ENCODE data around the gene LIMA1. TPM values are rescaled to one million over a fixed set of nuclear protein-coding genes. Genes with fewer than 3 reads are reported as not detected.

Gene LIMA1
- total and polyA plus RNA-seq, 9 of the 15 experiments (the other 6 are each of a cell fraction or from before 2014, with no cell fraction given), result 20.2 to 37.8 (median 27.3) TPM

- H3K9ac ChIP-seq (ENCODE audit: insufficient read depth in 1 of 2, low read depth in 2 of 2, low read length in 2 of 2), result no peak overlapping the region
- H3K4me1 ChIP-seq (replicated peaks in 1 of 2; ENCODE audit: control insufficient read depth in 2 of 2, insufficient read depth in 2 of 2, low read length in 2 of 2), result peaks cover 10 to 12% of the 10 kb centered on the region in 2 experiments
- no peak overlapping the region; the same call in 1 of the 2 replicates for H2AFZ ChIP-seq (ENCODE audit: low read depth, low read length)
- 0 out of 3 replicates have a peak, but pooled peaks cover under 1% of the 10 kb centered on the region for H3K36me3 ChIP-seq (ENCODE audit: control insufficient read depth, insufficient read depth, low read length)
- no peaks in the 10 kb centered on the region for H4K20me1 ChIP-seq (replicated peaks; ENCODE audit: control insufficient read depth, insufficient read depth, low read length)
- H3K9me3 ChIP-seq (replicated peaks; ENCODE audit: control insufficient read depth, insufficient read depth, low read depth, low read length), result no peaks in the 10 kb centered on the region
- DNase-seq (ENCODE audit: extremely low read depth in 1 of 4, low spot score in 3 of 4) (no peak), ATAC-seq (no peak), FAIRE-seq (no peak)
- ChIA-PET POLR2A (interaction anchor here (0.9 to 1.6 kb wide), 4 partner anchors 15 to 51 kb away, joined by 3 to 5 read pairs (median 3); partner anchors contain the start of gene LIMA1), CTCF (ENCODE audit: low intra/inter-chr PET ratio) (no interaction called here)
- in situ Hi-C loops (cut with MboI), result no loop called here
- no peak overlapping the region for H3K4me3 ChIP-seq
- no peak overlapping the region for H3K27ac ChIP-seq (ENCODE audit: extremely low read depth, low read depth, low read length)
- H3K79me2 ChIP-seq (ENCODE audit: control insufficient read depth, insufficient read depth, low read length), result no peaks in the 10 kb centered on the region
- intact Hi-C loops (cut with micrococcal nuclease), result no loop called here
- WGBS (ENCODE audit: insufficient coverage, low coverage, missing lambda C conversion rate), result 84% methylated on average over 3 of the region's 3 CpGs
- no peaks in the 10 kb centered on the region for H3K27me3 ChIP-seq (ENCODE audit: control insufficient read depth in 2 of 2, insufficient read depth in 2 of 2, low read length in 2 of 2)
- BruUV-seq (replicated peaks), result no TSS peak
- H3K9me1 ChIP-seq (ENCODE audit: control insufficient read depth, insufficient read depth, low read length), result no peaks in the 10 kb centered on the region
- no peak overlapping the region for H3K4me2 ChIP-seq (ENCODE audit: insufficient read depth, low read length)
- TF ChIP-seq ZBED1 (IDR thresholded peaks at IDR 0.05) (no peak), ZNF57 (CRISPR knock-in tag; IDR thresholded peaks at IDR 0.05) (no peak), ZNF780A (CRISPR knock-in tag; IDR thresholded peaks at IDR 0.05) (no peak), CCNT2 (IDR thresholded peaks at IDR 0.05; ENCODE audit: borderline replicate concordance, extremely low read depth, insufficient read length, low read depth, low read length) (no peak), FOXK1 (CRISPR knock-in tag; IDR thresholded peaks at IDR 0.05; ENCODE audit: borderline replicate concordance) (no peak), PHB (CRISPR knock-in tag; IDR thresholded peaks at IDR 0.05) (no peak), ZNF764 (CRISPR knock-in tag; IDR thresholded peaks at IDR 0.05; ENCODE audit: low read depth) (no peak), XRCC5 (IDR thresholded peaks at IDR 0.05; ENCODE audit: low read depth, low read length) (no peak), MXI1 (IDR thresholded peaks at IDR 0.05; ENCODE audit: low read depth, low read length) (no peak), USF1 (CRISPR knock-in tag; IDR thresholded peaks at IDR 0.05) (no peak), ZNF263 (CRISPR knock-in tag; IDR thresholded peaks at IDR 0.05; ENCODE audit: borderline replicate concordance) (no peak), PURB (CRISPR knock-in tag; IDR thresholded peaks at IDR 0.05; ENCODE audit: low read depth) (no peak), DEAF1 (CRISPR knock-in tag; IDR thresholded peaks at IDR 0.05) (no peak), HINFP (tag; conservative IDR thresholded peaks at IDR 0.05; ENCODE audit: low read depth) (no peak), ZNF282 (CRISPR knock-in tag; IDR thresholded peaks at IDR 0.05) (no peak)
- TF ChIP-seq, protein P1, sequence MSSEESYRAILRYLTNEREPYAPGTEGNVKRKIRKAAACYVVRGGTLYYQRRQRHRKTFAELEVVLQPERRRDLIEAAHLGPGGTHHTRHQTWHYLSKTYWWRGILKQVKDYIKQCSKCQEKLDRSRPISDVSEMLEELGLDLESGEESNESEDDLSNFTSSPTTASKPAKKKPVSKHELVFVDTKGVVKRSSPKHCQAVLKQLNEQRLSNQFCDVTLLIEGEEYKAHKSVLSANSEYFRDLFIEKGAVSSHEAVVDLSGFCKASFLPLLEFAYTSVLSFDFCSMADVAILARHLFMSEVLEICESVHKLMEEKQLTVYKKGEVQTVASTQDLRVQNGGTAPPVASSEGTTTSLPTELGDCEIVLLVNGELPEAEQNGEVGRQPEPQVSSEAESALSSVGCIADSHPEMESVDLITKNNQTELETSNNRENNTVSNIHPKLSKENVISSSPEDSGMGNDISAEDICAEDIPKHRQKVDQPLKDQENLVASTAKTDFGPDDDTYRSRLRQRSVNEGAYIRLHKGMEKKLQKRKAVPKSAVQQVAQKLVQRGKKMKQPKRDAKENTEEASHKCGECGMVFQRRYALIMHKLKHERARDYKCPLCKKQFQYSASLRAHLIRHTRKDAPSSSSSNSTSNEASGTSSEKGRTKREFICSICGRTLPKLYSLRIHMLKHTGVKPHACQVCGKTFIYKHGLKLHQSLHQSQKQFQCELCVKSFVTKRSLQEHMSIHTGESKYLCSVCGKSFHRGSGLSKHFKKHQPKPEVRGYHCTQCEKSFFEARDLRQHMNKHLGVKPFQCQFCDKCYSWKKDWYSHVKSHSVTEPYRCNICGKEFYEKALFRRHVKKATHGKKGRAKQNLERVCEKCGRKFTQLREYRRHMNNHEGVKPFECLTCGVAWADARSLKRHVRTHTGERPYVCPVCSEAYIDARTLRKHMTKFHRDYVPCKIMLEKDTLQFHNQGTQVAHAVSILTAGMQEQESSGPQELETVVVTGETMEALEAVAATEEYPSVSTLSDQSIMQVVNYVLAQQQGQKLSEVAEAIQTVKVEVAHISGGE (CRISPR knock-in tag; IDR thresholded peaks at IDR 0.05), result no peak
Observed at GRCh38 chr12:50302686-50303085, 19.4 kb upstream of the LIMA1 start.
